Measurements from ENCODE around the gene PGGHG. TPM values are rescaled to one million over a fixed set of nuclear protein-coding genes. Genes with fewer than 3 reads are reported as not detected.
"Not testable (repeated sequence)": the region's sequence is repeated elsewhere in the genome, so short reads cannot be mapped to it uniquely, and the experiment has no call there.

Gene PGGHG
- total RNA-seq, 2 experiments from 2014 or later, result 487 to 541 TPM

- Mint-ChIP-seq H3K36me3 (ENCODE audit: low read depth) (peaks cover 69% of the 10 kb centered on the region), H3K9me3 (ENCODE audit: insufficient read depth) (no peaks in the 10 kb centered on the region), H3K4me1 (ENCODE audit: low read depth) (peaks cover 23% of the 10 kb centered on the region), H3K27me3 (ENCODE audit: low read depth) (no peaks in the 10 kb centered on the region), H3K4me3 (peak overlapping the region; percentile 87), H3K27ac (peak overlapping the region; percentile 98)
- DNase-seq (peak; percentile 74), ATAC-seq (no peak)
- ChIA-PET CTCF (interaction anchor here (1.0 to 4.0 kb wide), 10 partner anchors 10 to 203 kb away, joined by 3 to 38 read pairs (median 8); partner anchors contain the start of genes IFITM2 and PGGHG), POLR2A (interaction anchor here (0.9 to 4.8 kb wide), 19 partner anchors 9 to 133 kb away, joined by 3 to 73 read pairs (median 15); partner anchors contain the start of genes BET1L, IFITM2, IFITM5 and NLRP6)
Measured at GRCh38 chr11:316031-316701, 27.2 kb downstream of the PGGHG start.

GRCh38 chr11:316891-317301 lies 28.0 kb downstream of the PGGHG start:
- peak overlapping the region; percentile 87 for H3K4me3 Mint-ChIP-seq
- peak overlapping the region; percentile 98 for H3K27ac Mint-ChIP-seq
- peaks cover 22% of the 10 kb centered on the region for H3K4me1 Mint-ChIP-seq (ENCODE audit: low read depth)
- H3K9me3 Mint-ChIP-seq (ENCODE audit: insufficient read depth), result no peaks in the 10 kb centered on the region
- ChIA-PET CTCF (interaction anchor here (0.8 to 4.0 kb wide), 18 partner anchors 8 to 202 kb away, joined by 3 to 38 read pairs (median 4); partner anchors contain the start of genes IFITM2 and PGGHG), POLR2A (interaction anchor here (0.7 to 4.8 kb wide), 26 partner anchors 8 to 404 kb away, joined by 3 to 73 read pairs (median 9); partner anchors contain the start of genes BET1L, IFITM2, IFITM5 and NLRP6)
- H3K27me3 Mint-ChIP-seq (ENCODE audit: low read depth), result no peaks in the 10 kb centered on the region
- ATAC-seq, result no peak
- no peak for DNase-seq
- H3K36me3 Mint-ChIP-seq (ENCODE audit: low read depth), result peaks cover 66% of the 10 kb centered on the region

GRCh38 chr11:317668-318404 lies 28.9 kb downstream of the PGGHG start:
- not testable (repeated sequence) for ATAC-seq; H3K9me3 Mint-ChIP-seq (ENCODE audit: insufficient read depth); H3K27me3 Mint-ChIP-seq (ENCODE audit: low read depth)
- Mint-ChIP-seq H3K27ac (peak overlapping the region; percentile 98), H3K36me3 (ENCODE audit: low read depth) (peaks cover 61% of the 10 kb centered on the region), H3K4me3 (peak overlapping the region; percentile 87), H3K4me1 (ENCODE audit: low read depth) (peaks cover 22% of the 10 kb centered on the region)
- DNase-seq, result peak; percentile 46
- ChIA-PET CTCF (interaction anchor here (0.8 to 4.0 kb wide), 16 partner anchors 9 to 201 kb away, joined by 3 to 38 read pairs (median 6); partner anchors contain the start of genes IFITM2 and PGGHG), POLR2A (interaction anchor here (0.6 to 4.8 kb wide), 21 partner anchors 9 to 403 kb away, joined by 3 to 73 read pairs (median 15); partner anchors contain the start of genes BET1L, IFITM2, IFITM5 and NLRP6)

- Mint-ChIP-seq H3K4me3 (peak overlapping the region; percentile 94), H3K36me3 (ENCODE audit: low read depth) (peaks cover 55% of the 10 kb centered on the region), H3K4me1 (ENCODE audit: low read depth) (peaks cover 19% of the 10 kb centered on the region), H3K27ac (peak overlapping the region; percentile 39)
- ATAC-seq (peak; percentile 10), DNase-seq (peak; percentile 38)
- H3K9me3 Mint-ChIP-seq (ENCODE audit: insufficient read depth); H3K27me3 Mint-ChIP-seq (ENCODE audit: low read depth): not testable (repeated sequence)
- POLR2A ChIA-PET, result interaction anchor here (1.1 to 4.5 kb wide), 9 partner anchors 9 to 111 kb away, joined by 3 to 60 read pairs (median 15); partner anchors contain the start of genes BET1L, IFITM2, IFITM5 and RIC8A
- CTCF ChIA-PET, result interaction anchor here (1.2 to 4.0 kb wide), 8 partner anchors 9 to 130 kb away, joined by 3 to 38 read pairs (median 7); partner anchors contain the start of gene IFITM2
Measured at GRCh38 chr11:318405-319120, 29.6 kb downstream of the PGGHG start.

- not testable (repeated sequence) for H3K27me3 Mint-ChIP-seq (ENCODE audit: low read depth); H3K9me3 Mint-ChIP-seq (ENCODE audit: insufficient read depth)
- ChIA-PET CTCF (interaction anchor here (0.7 kb wide), 1 partner anchor 36 kb away, joined by 3 read pairs; no protein-coding TSS in a partner anchor), POLR2A (interaction anchor here (0.8 to 1.8 kb wide), 5 partner anchors 10 to 36 kb away, joined by 3 to 6 read pairs (median 5); partner anchors contain the start of gene IFITM2)
- H3K36me3 Mint-ChIP-seq (ENCODE audit: low read depth), result peaks cover 50% of the 10 kb centered on the region
- peak; percentile 57 for DNase-seq
- ATAC-seq, result peak; percentile 37
- peak overlapping the region; percentile 98 for H3K27ac Mint-ChIP-seq
- H3K4me3 Mint-ChIP-seq, result peak overlapping the region; percentile 94
- peaks cover 25% of the 10 kb centered on the region for H3K4me1 Mint-ChIP-seq (ENCODE audit: low read depth)
Measured at GRCh38 chr11:319121-319887, 30.4 kb downstream of the PGGHG start.

- ATAC-seq, result peak; percentile 9
- peaks cover 30% of the 10 kb centered on the region for H3K4me1 Mint-ChIP-seq (ENCODE audit: low read depth)
- H3K27ac Mint-ChIP-seq, result peak overlapping the region; percentile 98
- peak; percentile 56 for DNase-seq
- H3K27me3 Mint-ChIP-seq (ENCODE audit: low read depth); CTCF ChIA-PET; H3K9me3 Mint-ChIP-seq (ENCODE audit: insufficient read depth): not testable (repeated sequence)
- H3K36me3 Mint-ChIP-seq (ENCODE audit: low read depth), result peaks cover 44% of the 10 kb centered on the region
- POLR2A ChIA-PET, result interaction anchor here (0.8 to 1.8 kb wide), 4 partner anchors 11 to 36 kb away, joined by 3 to 6 read pairs (median 4); partner anchors contain the start of gene IFITM2
- H3K4me3 Mint-ChIP-seq, result peak overlapping the region; percentile 94
Measured at GRCh38 chr11:319888-320273, 31.0 kb downstream of the PGGHG start.

- CTCF ChIA-PET, result interaction anchor here (1.1 to 2.2 kb wide), 3 partner anchors 18 to 87 kb away, joined by 3 to 8 read pairs (median 5); no protein-coding TSS in a partner anchor
- Mint-ChIP-seq H3K4me3 (no peak overlapping the region), H3K27me3 (ENCODE audit: low read depth) (no peaks in the 10 kb centered on the region), H3K4me1 (ENCODE audit: low read depth) (peaks cover 64% of the 10 kb centered on the region), H3K27ac (peak overlapping the region; percentile 20), H3K9me3 (ENCODE audit: insufficient read depth) (peaks cover 1% of the 10 kb centered on the region), H3K36me3 (ENCODE audit: low read depth) (peaks cover 19% of the 10 kb centered on the region)
- POLR2A ChIA-PET, result interaction anchor here (0.7 to 2.2 kb wide), 5 partner anchors 8 to 31 kb away, joined by 3 to 15 read pairs (median 4); partner anchors contain the start of gene IFITM2
- no peak for ATAC-seq
- no peak for DNase-seq
Measured at GRCh38 chr11:324156-324555, 35.2 kb downstream of the PGGHG start.

GRCh38 chr11:324593-325517 lies 35.9 kb downstream of the PGGHG start:
- not testable (repeated sequence) for DNase-seq; H3K27me3 Mint-ChIP-seq (ENCODE audit: low read depth); H3K4me3 Mint-ChIP-seq; ATAC-seq; H3K9me3 Mint-ChIP-seq (ENCODE audit: insufficient read depth); H3K27ac Mint-ChIP-seq
- POLR2A ChIA-PET, result interaction anchor here (0.7 to 2.2 kb wide), 5 partner anchors 8 to 31 kb away, joined by 3 to 15 read pairs (median 4); partner anchors contain the start of gene IFITM2
- Mint-ChIP-seq H3K36me3 (ENCODE audit: low read depth) (peaks cover 21% of the 10 kb centered on the region), H3K4me1 (ENCODE audit: low read depth) (peaks cover 71% of the 10 kb centered on the region)
- CTCF ChIA-PET, result interaction anchor here (1.1 to 2.2 kb wide), 3 partner anchors 19 to 87 kb away, joined by 3 to 8 read pairs (median 5); no protein-coding TSS in a partner anchor

GRCh38 chr11:325796-326591 lies 37.1 kb downstream of the PGGHG start:
- peaks cover 4% of the 10 kb centered on the region for H3K9me3 Mint-ChIP-seq (ENCODE audit: insufficient read depth)
- H3K36me3 Mint-ChIP-seq (ENCODE audit: low read depth), result peaks cover 14% of the 10 kb centered on the region
- peak overlapping the region; percentile 74 for H3K4me3 Mint-ChIP-seq
- ATAC-seq (no peak), DNase-seq (peak; percentile 39)
- CTCF ChIA-PET, result interaction anchor here (1.5 to 4.4 kb wide), 5 partner anchors 20 to 122 kb away, joined by 4 to 16 read pairs (median 7); no protein-coding TSS in a partner anchor
- peaks cover 72% of the 10 kb centered on the region for H3K4me1 Mint-ChIP-seq (ENCODE audit: low read depth)
- POLR2A ChIA-PET, result interaction anchor here (0.8 to 2.3 kb wide), 7 partner anchors 10 to 29 kb away, joined by 3 to 30 read pairs (median 9); no protein-coding TSS in a partner anchor
- H3K27ac Mint-ChIP-seq, result peak overlapping the region; percentile 98
- no peaks in the 10 kb centered on the region for H3K27me3 Mint-ChIP-seq (ENCODE audit: low read depth)
